OCI-LY3 (cell line): Measurements from ENCODE around the gene AHSG.
"Not testable (repeated sequence)": the region's sequence is repeated elsewhere in the genome, so short reads cannot be mapped to it uniquely, and the experiment has no call there.

Experiments
- H2AFZ ChIP-seq: fragments of 200-600, 300-600 bp; shearing (Covaris generic); 2 replicates; pipeline ENCODE4 v1.6.0; 2014; ENCODE audit warnings: antibody characterized with exemption, low read depth, low read length
- H3K27ac ChIP-seq: fragments of 200-600, 300-600 bp; sonication (generic); 2 replicates; pipeline ENCODE4 v1.5.1; 2014; ENCODE audit warnings: mild to moderate bottlenecking, low read length, moderate library complexity, mixed read lengths
- H3K27me3 ChIP-seq: fragments of 200-600, 300-600 bp; sonication (generic); 2 replicates; pipeline ENCODE4 v1.6.1; 2014; ENCODE audit warnings: low read depth, low read length, mixed read lengths
- H3K36me3 ChIP-seq: fragments of 200-600, 300-600 bp; sonication (generic); replicated peaks from 2 replicates; pipeline ENCODE3; 2014; ENCODE audit warnings: low read depth, low read length, mixed read lengths
- H3K4me1 ChIP-seq: fragments of 300-600, 200-600 bp; sonication (generic); 2 replicates; pipeline ENCODE4 v1.6.1; 2014; ENCODE audit warnings: low read length, mixed read lengths
- H3K4me2 ChIP-seq: fragments of 200-600, 300-600 bp; sonication (generic); 2 replicates; pipeline ENCODE4 v1.6.1; 2014; ENCODE audit warnings: low read length, mixed read lengths
- H3K4me3 ChIP-seq: fragments of 300-600, 200-600 bp; sonication (generic); 2 replicates; pipeline ENCODE4 v1.5.1; 2014; ENCODE audit warnings: antibody characterized with exemption, mild to moderate bottlenecking, low read length, moderate library complexity
- H3K79me2 ChIP-seq: fragments of 300-600, 200-600 bp; shearing (Covaris generic); 2 replicates; pipeline ENCODE4 v1.6.1; 2014; ENCODE audit warnings: mild to moderate bottlenecking, low read length, mixed read lengths
- H3K9ac ChIP-seq: fragments of 300-600, 200-600 bp; shearing (Covaris generic); 2 replicates; pipeline ENCODE4 v1.6.0; 2014; ENCODE audit warnings: mild to moderate bottlenecking, low read length, moderate library complexity
- H3K9me3 ChIP-seq: fragments of 200-600, 300-600 bp; shearing (Covaris generic); 2 replicates; pipeline ENCODE4 v1.6.1; 2014; ENCODE audit warnings: low read length, mixed read lengths; ENCODE audit not compliant: insufficient read depth
- H4K20me1 ChIP-seq: fragments of 200-600, 300-600 bp; sonication (generic); 2 replicates; pipeline ENCODE4 v1.6.1; 2016; ENCODE audit warnings: low read length, mixed read lengths; ENCODE audit not compliant: insufficient read depth
- CTCF ChIP-seq: fragments of 200-600, 300-600 bp; sonication (generic); IDR thresholded peaks from 2 replicates; pipeline ENCODE4 v1.5.1; 2014; ENCODE audit warnings: antibody characterized with exemption, low read length, low read depth
- EZH2phosphoT487 ChIP-seq: fragments of 200-600 bp; shearing (Covaris generic); IDR thresholded peaks from 2 replicates; pipeline ENCODE4 v1.6.1; 2018; ENCODE audit warnings: antibody characterized with exemption, mixed run types, low read depth

Gene AHSG

DNA sequence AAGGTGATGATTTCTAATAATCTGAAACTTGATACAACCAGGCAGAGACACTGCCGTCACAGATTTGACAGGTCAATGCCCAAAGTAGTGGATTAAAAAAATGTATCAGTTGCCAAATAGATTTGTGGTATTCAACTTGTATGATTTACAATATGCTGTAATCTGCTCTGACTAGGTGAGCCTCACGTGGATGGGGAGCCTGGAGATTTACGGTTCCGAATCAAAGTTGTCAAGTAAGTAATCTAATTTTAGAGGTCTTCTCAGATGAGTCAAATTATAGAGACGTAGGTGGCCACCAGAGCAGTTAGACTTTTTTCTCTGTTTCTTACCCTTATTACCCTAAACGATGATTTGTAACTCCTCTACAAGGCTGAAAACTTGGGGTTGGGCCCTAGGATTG is 30.3 kb upstream of the AHSG start:
- Histone ChIP-seq H3K9me3 (no peaks in the 10 kb centered on the region), H3K79me2 (peaks cover 7% of the 10 kb centered on the region; the same call in 1 of the 2 replicates), H2AFZ (no peak overlapping the region), H3K27ac (no peak overlapping the region), H4K20me1 (no peaks in the 10 kb centered on the region), H3K4me3 (no peak overlapping the region), H3K4me1 (no peaks in the 10 kb centered on the region), H3K27me3 (no peaks in the 10 kb centered on the region), H3K9ac (no peak overlapping the region), H3K36me3 (peaks cover 76% of the 10 kb centered on the region), H3K4me2 (no peak overlapping the region)
- no peak for TF ChIP-seq CTCF
- no peak for TF ChIP-seq EZH2phosphoT487

DNA sequence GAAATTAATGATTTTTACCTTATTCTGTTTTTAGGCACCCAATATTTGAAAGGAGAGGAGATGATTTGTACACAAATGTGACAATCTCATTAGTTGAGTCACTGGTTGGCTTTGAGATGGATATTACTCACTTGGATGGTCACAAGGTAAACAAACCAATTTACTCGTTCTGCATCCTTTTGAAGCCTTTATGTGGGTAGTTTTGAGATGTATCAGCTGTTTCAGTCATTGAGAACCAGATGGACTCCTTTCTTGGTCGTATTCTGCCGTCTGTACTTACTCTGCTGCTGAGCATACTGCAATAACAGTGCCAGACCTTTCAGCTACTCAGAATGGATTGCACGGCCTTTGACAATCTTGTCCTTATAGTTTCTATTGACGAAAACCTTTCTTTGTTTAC is 29.0 kb upstream of the AHSG start:
- Histone ChIP-seq H2AFZ (no peak overlapping the region), H3K36me3 (peaks cover 68% of the 10 kb centered on the region), H3K4me3 (no peak overlapping the region), H3K27ac (no peak overlapping the region), H3K79me2 (0 out of 2 replicates have a peak, but pooled peaks cover 4% of the 10 kb centered on the region), H3K9me3 (no peaks in the 10 kb centered on the region), H4K20me1 (no peaks in the 10 kb centered on the region), H3K27me3 (no peaks in the 10 kb centered on the region), H3K4me2 (no peak overlapping the region), H3K9ac (no peak overlapping the region), H3K4me1 (no peaks in the 10 kb centered on the region)
- TF ChIP-seq EZH2phosphoT487 (no peak), CTCF (no peak)

GRCh38 chr3:186586245-186586644 is 26.6 kb upstream of the AHSG start:
- peaks cover 49% of the 10 kb centered on the region for H3K36me3 ChIP-seq
- H4K20me1 ChIP-seq, H3K4me2 ChIP-seq, H3K4me3 ChIP-seq, H3K9ac ChIP-seq, H3K27ac ChIP-seq, H3K4me1 ChIP-seq, H2AFZ ChIP-seq, H3K79me2 ChIP-seq, H3K9me3 ChIP-seq, H3K27me3 ChIP-seq: not testable (repeated sequence)

DNA sequence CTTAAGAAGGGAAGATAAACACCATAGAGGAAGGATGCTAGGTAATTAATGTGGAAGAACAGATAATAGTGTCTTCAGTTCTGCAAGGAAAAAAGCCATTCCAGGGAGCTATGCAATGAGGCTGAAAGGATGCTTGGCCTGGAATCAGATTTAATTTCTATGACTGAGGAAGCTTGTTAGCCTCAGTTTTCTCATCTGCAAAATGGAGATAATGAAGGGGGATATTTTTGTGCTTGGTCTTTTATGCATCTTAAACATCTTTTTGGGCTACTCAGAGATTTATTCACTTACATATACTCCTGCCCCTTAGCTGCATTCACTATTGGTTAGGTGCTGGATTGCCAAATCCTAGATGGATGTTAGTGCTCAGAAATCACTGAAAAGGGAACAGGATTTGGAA is 25.7 kb upstream of the AHSG start:
- H3K27me3 ChIP-seq, result no peaks in the 10 kb centered on the region
- no peak overlapping the region for H3K4me3 ChIP-seq
- no peak overlapping the region for H3K27ac ChIP-seq
- no peaks in the 10 kb centered on the region for H3K4me1 ChIP-seq
- H4K20me1 ChIP-seq, result no peaks in the 10 kb centered on the region
- TF ChIP-seq CTCF (no peak), EZH2phosphoT487 (no peak)
- H3K9ac ChIP-seq, result no peak overlapping the region
- H3K4me2 ChIP-seq, result no peak overlapping the region
- H2AFZ ChIP-seq, result no peak overlapping the region
- H3K9me3 ChIP-seq, result no peaks in the 10 kb centered on the region
- H3K79me2 ChIP-seq, result no peaks in the 10 kb centered on the region
- peaks cover 40% of the 10 kb centered on the region for H3K36me3 ChIP-seq

GRCh38 chr3:186588632-186589031 is 24.2 kb upstream of the AHSG start:
- Histone ChIP-seq H3K27me3 (no peaks in the 10 kb centered on the region), H2AFZ (no peak overlapping the region), H3K9ac (no peak overlapping the region), H4K20me1 (no peaks in the 10 kb centered on the region), H3K9me3 (no peaks in the 10 kb centered on the region), H3K4me1 (no peaks in the 10 kb centered on the region), H3K4me3 (no peak overlapping the region), H3K27ac (no peak overlapping the region), H3K4me2 (no peak overlapping the region), H3K79me2 (no peaks in the 10 kb centered on the region), H3K36me3 (peaks cover 26% of the 10 kb centered on the region)
- TF ChIP-seq CTCF, result no peak
- no peak for TF ChIP-seq EZH2phosphoT487
